HL-60/S4 treated with phorbol 12-myristate 13-acetate at 8.2 ng/mL for 4 days and 3 days (cell line): Measurements from ENCODE around the gene RPS17.

Experiments
- in situ Hi-C: fragments of 300-500 bp; cut with MboI; formaldehyde crosslinking; loops from 2 replicates; pipeline ENCODE4 v1.15.0; 2022; ENCODE audit warnings: low sequenced_read_pairs

Gene RPS17

GRCh38 chr15:82548700-82549099 is 8.4 kb upstream of the RPS17 start:
- in situ Hi-C loops: loop anchor here (25.0 kb wide), 1 partner anchor 289 kb away; no protein-coding TSS in a partner anchor

DNA sequence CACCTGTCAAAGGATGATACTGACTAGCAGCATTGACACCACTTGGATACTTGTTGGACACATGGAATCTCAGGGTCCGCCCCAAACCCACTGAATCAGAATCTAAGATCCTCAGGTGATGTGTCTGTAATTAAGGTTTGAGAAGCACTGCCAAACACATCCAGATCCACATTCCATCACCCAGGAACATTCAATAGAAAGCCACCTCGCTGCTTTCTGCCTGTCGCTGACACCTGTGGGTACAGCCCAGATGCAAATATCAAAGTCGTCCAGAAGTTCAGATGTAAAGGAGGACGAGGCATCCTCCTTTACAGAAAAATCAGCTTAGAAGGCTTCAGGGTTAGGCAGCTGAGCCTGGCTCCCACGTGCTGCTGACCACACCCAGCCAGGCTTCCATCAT is 5.2 kb upstream of the RPS17 start:
- in situ Hi-C loops: loop anchor here (25.0 kb wide), 1 partner anchor 292 kb away; no protein-coding TSS in a partner anchor

GRCh38 chr15:82545002-82545401 is 4.7 kb upstream of the RPS17 start:
- in situ Hi-C loops: loop anchor here (25.0 kb wide), 1 partner anchor 292 kb away; no protein-coding TSS in a partner anchor

GRCh38 chr15:82544431-82544830 is 4.2 kb upstream of the RPS17 start:
- in situ Hi-C loops: loop anchor here (25.0 kb wide), 1 partner anchor 293 kb away; no protein-coding TSS in a partner anchor

DNA sequence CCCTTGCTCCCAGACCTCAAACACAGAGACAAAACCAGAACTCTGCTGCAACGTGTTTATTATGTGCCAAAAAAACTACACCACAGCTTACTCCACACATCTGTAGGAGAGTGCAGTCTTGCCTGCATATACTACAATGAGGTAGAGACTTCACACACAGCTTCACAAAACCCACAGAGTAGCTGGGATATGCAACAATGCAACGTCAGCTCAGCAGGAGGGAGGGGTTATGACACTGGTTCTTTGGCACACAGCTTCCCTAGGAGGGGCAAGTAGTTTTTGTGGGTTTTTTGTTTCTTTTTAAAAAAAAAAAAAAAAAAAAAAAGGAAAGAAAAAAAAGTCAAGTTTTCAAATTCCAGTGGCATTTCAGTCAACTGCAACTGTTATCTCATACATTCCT is 2.9 kb upstream of the RPS17 start:
- in situ Hi-C loops: loop anchor here (25.0 kb wide), 1 partner anchor 294 kb away; no protein-coding TSS in a partner anchor

DNA sequence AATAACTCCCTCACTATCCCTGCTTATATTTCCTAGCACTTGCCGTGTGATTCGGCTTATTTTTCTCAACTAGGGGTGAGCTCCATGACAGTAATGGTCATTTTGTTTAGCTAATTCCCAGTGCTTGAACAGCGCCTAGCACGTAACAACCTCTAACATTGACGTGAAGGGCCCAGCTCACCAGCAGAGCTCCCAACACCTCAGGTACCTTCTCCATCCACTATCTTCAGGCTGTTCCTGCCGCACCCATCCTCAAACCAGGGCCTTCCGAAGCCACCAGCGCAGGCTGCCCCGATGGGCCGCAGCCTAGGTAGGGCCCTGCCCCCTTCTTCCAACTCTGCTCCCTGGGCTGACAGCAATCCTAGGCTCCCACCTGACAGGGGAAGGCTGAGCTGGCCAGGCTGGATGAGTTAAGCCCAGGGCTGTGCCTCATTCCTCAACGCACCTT is 751 bp upstream of the RPS17 start:
- in situ Hi-C loops: loop anchor here (25.0 kb wide), 1 partner anchor 296 kb away; no protein-coding TSS in a partner anchor

GRCh38 chr15:82539691-82540054 is 584 bp downstream of the RPS17 start:
- in situ Hi-C loops: loop anchor here (10.0 to 25.0 kb wide), 2 partner anchors 298 to 465 kb away; no protein-coding TSS in a partner anchor

DNA sequence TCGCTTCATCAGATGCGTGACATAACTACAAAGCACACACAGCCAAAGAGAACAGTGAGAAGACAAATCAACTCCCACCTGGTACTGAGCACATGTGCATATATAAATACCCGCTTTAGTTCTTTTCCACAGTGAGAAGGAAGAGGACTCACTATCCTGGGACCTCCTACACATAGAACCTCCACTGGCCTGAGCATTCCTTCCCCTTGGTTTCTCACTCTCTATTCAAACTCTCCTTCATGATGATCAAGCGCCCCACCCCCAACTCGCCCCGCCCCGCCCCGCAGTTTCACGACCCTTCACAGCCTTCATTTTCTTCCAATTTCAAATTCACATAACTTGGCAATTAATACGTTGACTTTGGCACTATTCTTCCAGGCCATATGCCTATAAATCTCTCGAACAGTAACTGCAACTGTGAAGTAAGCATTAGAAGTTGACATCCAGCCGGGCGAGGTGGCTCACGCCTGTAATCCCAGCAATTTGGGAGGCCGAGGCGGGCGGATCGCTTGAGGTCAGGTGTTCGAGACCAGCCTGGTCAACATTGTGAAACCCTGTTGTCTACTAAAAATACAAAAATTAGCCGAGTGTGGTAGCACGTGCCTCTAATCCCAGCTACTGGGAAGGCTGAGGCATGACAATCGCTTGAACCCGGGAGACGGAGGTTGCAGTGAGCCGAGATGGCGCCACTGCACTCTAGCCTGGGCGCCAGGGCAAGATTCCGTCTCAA is 1.1 kb downstream of the RPS17 start:
- in situ Hi-C loops: loop anchor here (10.0 to 25.0 kb wide), 2 partner anchors 298 to 466 kb away; no protein-coding TSS in a partner anchor

DNA sequence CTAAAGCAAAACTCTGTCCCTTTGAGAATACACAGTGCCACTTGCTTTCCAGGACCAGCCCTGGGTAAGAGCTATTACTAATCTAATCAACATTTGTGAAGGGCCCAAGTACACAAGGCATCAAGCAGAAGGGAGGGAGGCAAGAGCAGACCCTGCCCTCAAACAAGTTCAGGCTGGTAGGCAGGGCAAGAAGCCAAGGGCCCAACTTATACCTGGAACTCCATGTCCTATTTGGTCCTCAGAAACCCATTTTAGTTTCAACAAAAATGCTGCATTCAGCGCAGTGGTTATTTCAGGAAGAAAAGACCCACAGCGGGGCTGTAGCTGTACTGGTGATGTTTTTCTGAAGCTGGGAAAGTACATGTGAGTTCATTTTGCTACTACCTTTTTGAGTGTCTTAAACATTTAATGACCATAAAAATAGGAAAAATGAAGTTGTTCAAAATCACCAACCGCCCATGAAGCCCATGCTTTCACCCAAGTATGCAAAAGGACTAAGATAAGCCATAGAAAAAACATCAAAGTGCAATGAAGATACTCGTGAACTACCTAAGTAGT is 2.8 kb downstream of the RPS17 start:
- in situ Hi-C loops: loop anchor here (10.0 to 25.0 kb wide), 2 partner anchors 300 to 467 kb away; no protein-coding TSS in a partner anchor

DNA sequence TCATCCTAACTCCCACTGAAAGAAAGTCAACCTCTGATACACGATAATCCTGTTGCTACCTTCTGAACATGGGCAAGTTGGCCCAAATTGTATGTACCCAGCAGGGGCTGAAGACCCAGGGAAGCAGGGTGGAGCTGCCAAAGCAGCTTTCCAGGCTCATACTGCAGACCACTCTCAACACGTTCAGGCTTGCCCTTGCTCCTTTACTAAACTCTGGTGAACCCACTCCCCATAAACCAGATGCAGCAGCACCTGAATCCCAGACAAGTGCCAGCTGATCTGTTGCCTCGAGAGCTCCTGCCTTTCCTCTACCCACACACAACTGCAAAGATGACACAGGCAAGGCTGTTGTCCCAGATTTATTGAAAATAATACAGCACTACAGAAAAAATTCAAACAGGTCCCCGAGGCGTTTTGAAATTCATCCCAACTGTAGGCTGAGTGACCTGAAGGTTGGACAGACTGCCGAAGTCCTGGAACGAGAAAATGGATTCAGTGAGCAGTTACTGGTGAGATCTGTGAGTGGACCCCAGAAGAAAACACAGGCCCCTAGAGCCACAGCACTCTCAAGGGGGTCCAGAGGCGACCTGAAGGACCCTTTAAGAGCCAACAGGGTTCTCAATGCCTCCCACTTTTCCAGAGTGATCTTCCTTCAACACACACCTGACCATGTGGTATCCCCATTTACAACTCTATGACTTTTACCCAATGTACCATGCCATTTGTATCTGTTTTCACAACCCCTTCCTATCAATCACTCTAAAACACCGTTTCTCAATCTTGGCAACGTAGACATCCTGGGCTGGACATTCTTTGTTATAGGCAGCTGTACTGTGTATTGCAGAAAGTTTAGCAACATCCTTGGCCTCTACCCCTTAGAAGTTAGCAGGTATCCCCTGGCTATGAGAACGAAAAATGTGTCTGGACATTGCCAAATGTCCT is 3.6 kb downstream of the RPS17 start:
- in situ Hi-C loops: loop anchor here (10.0 to 25.0 kb wide), 2 partner anchors 301 to 468 kb away; no protein-coding TSS in a partner anchor

- in situ Hi-C loops: loop anchor here (10.0 to 25.0 kb wide), 2 partner anchors 302 to 469 kb away; no protein-coding TSS in a partner anchor
Observed at GRCh38 chr15:82535566-82536408, 4.5 kb downstream of the RPS17 start.

GRCh38 chr15:82535151-82535550 is 5.1 kb downstream of the RPS17 start:
- in situ Hi-C loops: loop anchor here (10.0 to 25.0 kb wide), 2 partner anchors 302 to 470 kb away; no protein-coding TSS in a partner anchor

GRCh38 chr15:82534457-82534861 is 5.8 kb downstream of the RPS17 start:
- in situ Hi-C loops: loop anchor here (10.0 to 25.0 kb wide), 2 partner anchors 303 to 470 kb away; no protein-coding TSS in a partner anchor

- in situ Hi-C loops: loop anchor here (10.0 to 25.0 kb wide), 2 partner anchors 304 to 471 kb away; no protein-coding TSS in a partner anchor
Observed at GRCh38 chr15:82533801-82534200, 6.5 kb downstream of the RPS17 start.

DNA sequence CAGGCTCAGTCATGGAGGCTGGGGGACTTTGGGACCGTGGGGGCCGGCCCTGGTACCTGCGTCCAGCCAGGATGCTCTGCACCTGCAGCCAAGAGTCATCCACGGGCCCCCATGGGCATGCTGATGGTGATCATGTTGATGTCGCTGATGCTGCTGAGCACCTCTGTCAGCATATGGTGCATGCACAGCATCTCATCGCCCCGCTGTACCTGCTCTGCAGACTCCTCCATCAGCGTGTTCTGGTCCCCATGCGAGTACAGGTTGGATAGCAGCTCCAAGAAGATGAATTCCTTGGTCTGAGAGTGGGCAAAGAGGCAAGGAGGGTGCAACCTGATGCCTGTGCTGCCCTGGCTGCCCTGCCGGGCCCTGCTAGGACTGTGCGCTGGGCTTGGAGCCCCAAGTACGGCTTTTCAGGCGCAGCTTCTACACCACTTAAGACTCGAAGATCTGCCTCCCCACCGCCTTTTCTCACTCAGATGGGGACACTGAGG is 7.2 kb downstream of the RPS17 start:
- in situ Hi-C loops: loop anchor here (10.0 to 25.0 kb wide), 2 partner anchors 304 to 472 kb away; no protein-coding TSS in a partner anchor

GRCh38 chr15:82532383-82532990 is 7.8 kb downstream of the RPS17 start:
- in situ Hi-C loops: loop anchor here (10.0 to 25.0 kb wide), 2 partner anchors 305 to 472 kb away; no protein-coding TSS in a partner anchor

- in situ Hi-C loops: loop anchor here (10.0 to 25.0 kb wide), 2 partner anchors 306 to 473 kb away; no protein-coding TSS in a partner anchor
Observed at GRCh38 chr15:82531496-82532382, 8.5 kb downstream of the RPS17 start.
